H1 (cell line): ENCODE data around the gene CCDC171. TPM values are rescaled to one million over a fixed set of nuclear protein-coding genes. Genes with fewer than 3 reads are reported as not detected.

ENCODE experiments used
- CTCF ChIA-PET: fragments of 300-600 bp; sonication (Branson Sonifier 250); formaldehyde crosslinking; loops from one replicate; lab custom pipeline; 2021; ENCODE audit not compliant: partially characterized antibody; lab: Charles Lee
- POLR2A ChIA-PET: fragments of 300-600 bp; sonication (Branson Sonifier 250); formaldehyde crosslinking; loops from one replicate; lab custom pipeline; 2021; ENCODE audit warnings: inconsistent platforms; ENCODE audit not compliant: partially characterized antibody; lab: Charles Lee
- DNase-seq, 2 experiments: peaks; one replicate each; pipeline versions ENCODE4 v3.0.0 to v3.0.0-alpha.2; 2010 to 2022; ENCODE audit warnings: low spot score in 2 of 2, low read depth in 1 of 2, mixed read lengths in 1 of 2
- FAIRE-seq: peaks from 2 replicates; lab custom pipeline; 2011; peaks lifted over from hg19 to GRCh38; lab: Jason Lieb, UNC
- H2AFZ ChIP-seq: 2 replicates; pipeline ENCODE4 v1.8.1; 2012; ENCODE audit warnings: low read length, inconsistent platforms
- H2AK5ac ChIP-seq: 2 replicates; pipeline ENCODE4 v1.6.1; 2013; ENCODE audit warnings: low read depth, low read length
- H2BK120ac ChIP-seq: replicated peaks from 2 replicates; pipeline ENCODE3; 2013; ENCODE audit warnings: low read depth, low read length, inconsistent platforms
- H2BK12ac ChIP-seq: 2 replicates; pipeline ENCODE4 v1.6.1; 2013; ENCODE audit warnings: low read depth, low read length
- H2BK15ac ChIP-seq: 2 replicates; pipeline ENCODE4 v1.6.1; 2013; ENCODE audit warnings: low read length
- H2BK20ac ChIP-seq: 2 replicates; pipeline ENCODE4 v1.6.1; 2013; ENCODE audit warnings: low read length
- H2BK5ac ChIP-seq: 2 replicates; pipeline ENCODE4 v1.6.1; 2013; ENCODE audit warnings: low read depth, low read length
- H3K14ac ChIP-seq: 2 replicates; pipeline ENCODE4 v1.6.1; 2013; ENCODE audit warnings: inconsistent platforms; ENCODE audit not compliant: insufficient read length
- H3K18ac ChIP-seq: 2 replicates; pipeline ENCODE4 v1.6.1; 2013; ENCODE audit warnings: low read length; ENCODE audit errors: extremely low read depth
- H3K23ac ChIP-seq: 2 replicates; pipeline ENCODE4 v1.6.1; 2013; ENCODE audit warnings: inconsistent platforms; ENCODE audit not compliant: insufficient read length
- H3K23me2 ChIP-seq: 2 replicates; pipeline ENCODE4 v1.6.1; 2013; ENCODE audit warnings: low read depth, low read length
- H3K27ac ChIP-seq: 2 replicates; pipeline ENCODE4 v1.6.1; 2011; ENCODE audit warnings: low read depth, low read length, inconsistent platforms
- H3K27me3 ChIP-seq, 4 experiments: replicated peaks in 1 of 4; 1 replicate in 1 of 4; 2 replicates in 3 of 4; pipeline versions ENCODE4 v1.6.1 to v1.8.1; 2011 to 2013; ENCODE audit warnings: low read length in 3 of 4, mild to moderate bottlenecking in 3 of 4, inconsistent platforms in 2 of 4, mixed read lengths in 2 of 4, moderate library complexity in 1 of 4; ENCODE audit not compliant: control insufficient read depth in 3 of 4, insufficient read depth in 3 of 4; ENCODE audit errors: extremely low read depth in 1 of 4
- H3K36me3 ChIP-seq, 4 experiments: 2 replicates each; pipeline versions ENCODE4 v1.6.1 to v1.8.1; 2011 to 2013; ENCODE audit warnings: mild to moderate bottlenecking in 4 of 4, low read length in 3 of 4, moderate library complexity in 2 of 4, control low read depth in 1 of 4, inconsistent platforms in 1 of 4; ENCODE audit not compliant: insufficient read depth in 4 of 4, control insufficient read depth in 2 of 4
- H3K4ac ChIP-seq: replicated peaks from 2 replicates; pipeline ENCODE3; 2013; ENCODE audit warnings: low read length, low read depth, mixed read lengths, inconsistent platforms; ENCODE audit not compliant: insufficient read length
- H3K4me1 ChIP-seq, 4 experiments: replicated peaks in 1 of 4; 1 replicate in 1 of 4; 2 replicates in 3 of 4; pipeline versions ENCODE4 v1.6.1 to v1.8.1; 2011 to 2013; ENCODE audit warnings: low read length in 3 of 4, inconsistent platforms in 2 of 4, mixed read lengths in 1 of 4; ENCODE audit not compliant: insufficient read depth in 4 of 4, control insufficient read depth in 3 of 4
- H3K4me2 ChIP-seq, 2 experiments: 2 replicates each; pipeline versions ENCODE4 v1.6.1 to v1.8.1; 2011 to 2013; ENCODE audit warnings: low read depth in 2 of 2, low read length in 2 of 2, control low read depth in 1 of 2, inconsistent platforms in 1 of 2, mild to moderate bottlenecking in 1 of 2; ENCODE audit not compliant: insufficient read depth in 1 of 2
- H3K4me3 ChIP-seq, 4 experiments: fragments of 200-600, 300-600 bp in 1 of 4; sonication (generic), shearing (Covaris generic), sonication (Bioruptor Twin) in 1 of 4; 2 replicates each; pipeline versions ENCODE4 v1.5.1 to v1.8.1; 2011 to 2016; ENCODE audit warnings: low read length in 4 of 4, low read depth in 3 of 4, control low read depth in 2 of 4, inconsistent platforms in 2 of 4, mild to moderate bottlenecking in 2 of 4, mixed read lengths in 1 of 4, moderate library complexity in 1 of 4; ENCODE audit not compliant: insufficient read depth in 2 of 4; ENCODE audit errors: extremely low read depth in 1 of 4
- H3K56ac ChIP-seq: replicated peaks from 2 replicates; pipeline ENCODE3; 2013; ENCODE audit warnings: low read depth, mild to moderate bottlenecking, mixed read lengths, low read length, inconsistent platforms; ENCODE audit not compliant: insufficient read length
- H3K79me1 ChIP-seq: 2 replicates; pipeline ENCODE4 v1.6.1; 2013; ENCODE audit warnings: low read depth, low read length, control low read depth
- H3K79me2 ChIP-seq, 2 experiments: 2 replicates each; pipeline versions ENCODE4 v1.6.1 to v1.8.1; 2012 to 2013; ENCODE audit warnings: low read length in 2 of 2, mild to moderate bottlenecking in 2 of 2, inconsistent platforms in 1 of 2; ENCODE audit not compliant: insufficient read depth in 2 of 2, control insufficient read depth in 1 of 2
- H3K9ac ChIP-seq, 4 experiments: replicated peaks in 1 of 4; 1 replicate in 1 of 4; 2 replicates in 3 of 4; pipeline versions ENCODE4 v1.6.1 to v1.8.1; 2011 to 2013; ENCODE audit warnings: low read depth in 3 of 4, low read length in 3 of 4, control low read depth in 2 of 4, mild to moderate bottlenecking in 2 of 4, moderate library complexity in 2 of 4, inconsistent platforms in 1 of 4; ENCODE audit errors: extremely low read depth in 1 of 4
- H3K9me3 ChIP-seq, 2 experiments: 2 replicates each; pipeline versions ENCODE4 v1.6.1 to v1.8.1; 2012 to 2013; ENCODE audit warnings: mild to moderate bottlenecking in 2 of 2, moderate library complexity in 2 of 2, control low read depth in 1 of 2, inconsistent platforms in 1 of 2, low read depth in 1 of 2, low read length in 1 of 2, mixed read lengths in 1 of 2; ENCODE audit not compliant: insufficient read depth in 2 of 2
- H4K20me1 ChIP-seq, 2 experiments: replicated peaks in 1 of 2; 2 replicates each; pipeline versions ENCODE3 to v1.8.1; 2011 to 2013; ENCODE audit warnings: inconsistent platforms in 2 of 2, low read length in 2 of 2, mild to moderate bottlenecking in 1 of 2; ENCODE audit not compliant: insufficient read depth in 2 of 2, control insufficient read depth in 1 of 2
- H4K5ac ChIP-seq: 2 replicates; pipeline ENCODE4 v1.6.1; 2013; ENCODE audit warnings: low read length, low read depth, mixed read lengths, inconsistent platforms; ENCODE audit not compliant: insufficient read length
- H4K8ac ChIP-seq: 2 replicates; pipeline ENCODE4 v1.8.0; 2013; ENCODE audit warnings: mild to moderate bottlenecking, moderate library complexity, low read length, inconsistent platforms; ENCODE audit not compliant: insufficient read depth; ENCODE audit errors: extremely low read depth
- H4K91ac ChIP-seq: replicated peaks from 2 replicates; pipeline ENCODE3; 2013; ENCODE audit warnings: low read length, mixed read lengths, inconsistent platforms; ENCODE audit not compliant: insufficient read length
- EGR1 ChIP-seq: IDR thresholded peaks from 2 replicates; pipeline ENCODE4 v1.6.1; 2011; ENCODE audit warnings: low read depth, low read length, borderline replicate concordance
- KDM4A ChIP-seq: IDR thresholded peaks from one replicate; pipeline ENCODE4 v1.7.1; 2012; ENCODE audit warnings: low read depth, mild to moderate bottlenecking, moderate library complexity, low read length, inconsistent platforms; ENCODE audit not compliant: severe bottlenecking
- WGBS, 2 experiments: shearing (Covaris generic) in 1 of 2; methylation state at CpG; one replicate each; pipeline versions ENCODE4 v1.1.6 to v1.1.7; 2013 to 2015; ENCODE audit warnings: low lambda C conversion rate in 2 of 2, mixed read lengths in 2 of 2, inconsistent platforms in 1 of 2, low coverage in 1 of 2, missing lambda C conversion rate in 1 of 2; ENCODE audit not compliant: insufficient replicate concordance in 2 of 2, insufficient coverage in 1 of 2, insufficient read length in 1 of 2; ENCODE audit errors: extremely low coverage in 1 of 2, missing lambda C conversion rate in 1 of 2; 5-methylcytosine and 5-hydroxymethylcytosine counted together
- polyA plus RNA-seq, 7 experiments: library from polyadenylated mRNA; depleted of rRNA in 3 of 7; stranded (reverse) in 5 of 7; unstranded in 2 of 7; fragments of >200 nt in 5 of 7; fragments of 200-250 nt in 2 of 7; gene quantifications; 1 replicate in 5 of 7; 2 replicates in 1 of 7; 4 replicates in 1 of 7; pipeline versions ENCODE4 v1.2.1 to v1.2.3, GENCODE V29; 2011 to 2013; ENCODE audit warnings: missing spikeins in 2 of 7, mixed read lengths in 2 of 7
- total RNA-seq: library from RNA; stranded (reverse); fragmentation: NEBNext Ultra II Directional; extraction: Animal tissue kit (Norgen Biotek cat#: 25700); gene quantifications from 2 replicates; pipeline ENCODE4 v1.2.1, GENCODE V29; 2021

CCDC171 gene
- total and polyA plus RNA-seq, 2 of the 8 experiments (the other 6 are each of a cell fraction or from before 2014, with no cell fraction given), result 0.83 to 2.3 TPM

DNA sequence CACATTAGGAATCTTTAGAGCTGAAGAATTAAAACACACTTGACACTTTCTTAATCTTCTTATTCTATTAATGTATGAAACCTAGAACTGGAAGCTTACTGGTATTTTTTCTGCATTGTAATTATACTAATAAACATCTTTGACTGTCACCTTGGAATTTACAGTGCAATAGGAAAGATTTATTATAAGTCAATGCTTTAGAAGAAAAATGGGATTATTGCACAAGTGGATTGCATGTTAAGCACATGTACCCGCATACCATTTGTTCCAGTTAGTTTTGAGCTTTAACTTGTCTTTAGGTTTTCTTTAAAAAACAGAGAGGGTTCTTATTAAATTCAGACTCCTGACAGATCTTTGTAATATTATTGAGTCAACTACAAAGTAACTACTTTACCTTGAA lies 278.5 kb downstream of the CCDC171 start:
- FAIRE-seq, result no peak
- TF ChIP-seq KDM4A (no peak), EGR1 (no peak)

More for the DNA sequence above, 278.5 kb downstream of the CCDC171 start:
- no peaks in the 10 kb centered on the region for H3K79me2 ChIP-seq
- no peaks in the 10 kb centered on the region for H3K4me1 ChIP-seq
- H3K4me2 ChIP-seq, result no peak overlapping the region
- WGBS, 2 experiments, result 95% methylated on average over 1 of the region's 1 CpG; no CpG with 5 or more reads in 1 of the 2 experiments
- no peak overlapping the region for H4K91ac ChIP-seq
- no peak overlapping the region for H3K14ac ChIP-seq
- no peak overlapping the region for H2BK5ac ChIP-seq
- H3K9me3 ChIP-seq, result no peaks in the 10 kb centered on the region
- no peak overlapping the region for H2AFZ ChIP-seq
- H3K36me3 ChIP-seq, result no peaks in the 10 kb centered on the region
- no peak for DNase-seq
- H2BK20ac ChIP-seq, result no peak overlapping the region
- H2BK12ac ChIP-seq, result no peak overlapping the region
- H3K9ac ChIP-seq, result no peak overlapping the region
- no peak overlapping the region for H3K23ac ChIP-seq
- no peak overlapping the region for H2BK120ac ChIP-seq
- no peak overlapping the region for H2AK5ac ChIP-seq
- H3K18ac ChIP-seq, result no peak overlapping the region
- ChIA-PET CTCF (interaction anchor here (1.3 kb wide), 1 partner anchor 307 kb away, joined by 5 read pairs; no protein-coding TSS in a partner anchor), POLR2A (no interaction called here)
- no peaks in the 10 kb centered on the region for H4K20me1 ChIP-seq
- H2BK15ac ChIP-seq, result no peak overlapping the region
- H4K8ac ChIP-seq, result no peak overlapping the region
- H3K56ac ChIP-seq, result no peak overlapping the region
- no peak overlapping the region for H4K5ac ChIP-seq
- H3K79me1 ChIP-seq, result no peaks in the 10 kb centered on the region
- H3K27ac ChIP-seq, result no peak overlapping the region
- H3K4ac ChIP-seq, result no peak overlapping the region
- H3K27me3 ChIP-seq, result no peaks in the 10 kb centered on the region
- H3K4me3 ChIP-seq, result no peak overlapping the region
- H3K23me2 ChIP-seq, result no peaks in the 10 kb centered on the region
